ENCODE data around the gene ACIN1.

ACIN1 gene

GRCh38 chr14:23105348-23105824, 10.4 kb upstream of the ACIN1 start:
- DNase-seq, result no peak

- DNase-seq, result no peak
Observed at GRCh38 chr14:23104591-23105347, 9.8 kb upstream of the ACIN1 start, which contains the start of gene CIROP. Gene CIROP (minus strand): TSS chr14:23104989. CDS start chr14:23104920, 69 bp downstream.

- DNase-seq, result no peak
Observed at GRCh38 chr14:23104070-23104590, 9.2 kb upstream of the ACIN1 start.

GRCh38 chr14:23103581-23103980, 8.6 kb upstream of the ACIN1 start:
- no peak for DNase-seq

- DNase-seq, result no peak
Observed at GRCh38 chr14:23102801-23103200, 7.9 kb upstream of the ACIN1 start.

GRCh38 chr14:23101986-23102625, 7.2 kb upstream of the ACIN1 start:
- DNase-seq, result no peak

- DNase-seq, result no peak
Observed at GRCh38 chr14:23101213-23101970, 6.5 kb upstream of the ACIN1 start.

GRCh38 chr14:23099212-23099861, 4.4 kb upstream of the ACIN1 start:
- DNase-seq, result no peak

GRCh38 chr14:23097786-23098185, 2.9 kb upstream of the ACIN1 start:
- DNase-seq, result no peak

- DNase-seq, result no peak
Observed at GRCh38 chr14:23095196-23096108, 516 bp upstream of the ACIN1 start, which contains the start of gene C14orf119. Gene C14orf119 (plus strand): TSS chr14:23095505. CDS start chr14:23097659, 2,154 bp downstream.

GRCh38 chr14:23093991-23094665, 808 bp downstream of the ACIN1 start:
- DNase-seq, result no peak

- DNase-seq, result no peak
Observed at GRCh38 chr14:23093526-23093925, 1.4 kb downstream of the ACIN1 start.

GRCh38 chr14:23093104-23093503, 1.8 kb downstream of the ACIN1 start:
- DNase-seq, result no peak

GRCh38 chr14:23091294-23092225, 3.4 kb downstream of the ACIN1 start:
- no peak for DNase-seq

GRCh38 chr14:23090254-23090636, 4.7 kb downstream of the ACIN1 start:
- no peak for DNase-seq

- no peak for DNase-seq
Observed at GRCh38 chr14:23089498-23090253, 5.3 kb downstream of the ACIN1 start.

- DNase-seq, result no peak
Observed at GRCh38 chr14:23086565-23086964, 8.4 kb downstream of the ACIN1 start.

- no peak for DNase-seq
Observed at GRCh38 chr14:23085458-23085857, 9.5 kb downstream of the ACIN1 start.

- no peak for DNase-seq
Observed at GRCh38 chr14:23080474-23080873, 14.5 kb downstream of the ACIN1 start.

All from SHP77 treated with DMSO at 0.1 percent for 48 hours (cell line).